H1 (cell line): ENCODE data around the gene BLMH.

Experiments
- CEBPB ChIP-seq: IDR thresholded peaks from 2 replicates; pipeline ENCODE4 v1.6.1; 2012; ENCODE audit warnings: low read depth, low read length
- TF ChIP-seq, protein P1 (sequence below), 3 experiments: IDR thresholded peaks; 1 replicate in 2 of 3; 2 replicates in 1 of 3; pipeline versions ENCODE4 v1.5.1 to v1.6.1; 2011; ENCODE audit warnings: low read length in 3 of 3, mild to moderate bottlenecking in 3 of 3, inconsistent platforms in 2 of 3, low read depth in 1 of 3, moderate library complexity in 1 of 3; ENCODE audit not compliant: insufficient read depth in 1 of 3; ENCODE audit errors: control extremely low read depth in 1 of 3

DNA sequence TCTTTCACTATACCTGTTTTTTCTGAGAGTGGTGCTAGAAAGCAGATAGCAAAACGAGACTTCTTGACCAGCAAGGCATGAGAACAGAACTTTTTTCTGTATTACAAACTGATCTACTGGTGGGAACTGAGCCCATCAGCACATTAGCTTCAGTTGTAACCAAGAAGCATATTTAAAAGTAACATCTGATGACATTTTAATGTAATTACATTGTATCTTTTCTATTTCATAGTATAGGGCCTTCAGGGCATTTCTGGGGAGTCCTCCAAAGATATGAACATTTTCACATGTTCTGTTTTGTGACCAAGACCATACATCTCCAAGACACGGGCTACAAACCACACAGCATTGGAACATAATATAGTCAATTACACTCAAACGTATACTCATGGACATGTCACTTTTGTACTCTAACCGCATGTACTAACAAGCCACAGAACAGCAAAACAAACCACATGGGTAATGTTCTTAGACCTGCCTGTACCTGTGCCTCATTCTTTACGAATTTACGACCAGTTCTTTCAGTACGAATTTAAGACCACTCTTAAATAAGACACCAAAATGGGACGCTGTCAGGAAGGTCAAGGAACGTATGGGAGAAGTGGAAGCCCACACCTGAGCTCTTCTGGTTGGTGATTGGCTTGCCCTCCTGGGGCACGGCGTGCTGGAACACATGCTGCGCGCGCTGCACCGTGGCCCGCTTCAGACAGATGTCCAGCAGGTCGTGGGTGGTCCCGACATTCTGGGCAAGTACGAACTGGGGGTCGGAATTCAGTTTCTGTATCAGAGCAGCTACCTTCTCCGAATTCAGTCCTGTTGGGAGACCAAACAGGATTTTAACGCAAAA lies 825 bp downstream of the BLMH start:
- TF ChIP-seq, protein P1, sequence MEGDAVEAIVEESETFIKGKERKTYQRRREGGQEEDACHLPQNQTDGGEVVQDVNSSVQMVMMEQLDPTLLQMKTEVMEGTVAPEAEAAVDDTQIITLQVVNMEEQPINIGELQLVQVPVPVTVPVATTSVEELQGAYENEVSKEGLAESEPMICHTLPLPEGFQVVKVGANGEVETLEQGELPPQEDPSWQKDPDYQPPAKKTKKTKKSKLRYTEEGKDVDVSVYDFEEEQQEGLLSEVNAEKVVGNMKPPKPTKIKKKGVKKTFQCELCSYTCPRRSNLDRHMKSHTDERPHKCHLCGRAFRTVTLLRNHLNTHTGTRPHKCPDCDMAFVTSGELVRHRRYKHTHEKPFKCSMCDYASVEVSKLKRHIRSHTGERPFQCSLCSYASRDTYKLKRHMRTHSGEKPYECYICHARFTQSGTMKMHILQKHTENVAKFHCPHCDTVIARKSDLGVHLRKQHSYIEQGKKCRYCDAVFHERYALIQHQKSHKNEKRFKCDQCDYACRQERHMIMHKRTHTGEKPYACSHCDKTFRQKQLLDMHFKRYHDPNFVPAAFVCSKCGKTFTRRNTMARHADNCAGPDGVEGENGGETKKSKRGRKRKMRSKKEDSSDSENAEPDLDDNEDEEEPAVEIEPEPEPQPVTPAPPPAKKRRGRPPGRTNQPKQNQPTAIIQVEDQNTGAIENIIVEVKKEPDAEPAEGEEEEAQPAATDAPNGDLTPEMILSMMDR (IDR thresholded peaks at IDR 0.05; ENCODE audit: control extremely low read depth in 1 of 3, insufficient read depth in 1 of 3, low read depth in 1 of 3, low read length in 3 of 3), result no peak
- TF ChIP-seq CEBPB, result no peak
